Mesenchymal stem cell (in vitro differentiated cells and primary cell): Measurements from ENCODE around the gene TMEM181. TPM values are rescaled to one million over a fixed set of nuclear protein-coding genes. Genes with fewer than 3 reads are reported as not detected.

Experiments
- DNase-seq: peaks from one replicate; pipeline ENCODE4 v3.0.0-alpha.2; 2013
- H2AFZ ChIP-seq: one replicate; pipeline ENCODE4 v1.6.1; 2013; ENCODE audit warnings: low read depth, mild to moderate bottlenecking, control low read depth, inconsistent platforms, low read length, moderate library complexity
- H2AK5ac ChIP-seq: 2 replicates; pipeline ENCODE4 v1.6.1; 2013; ENCODE audit warnings: low read length, moderate library complexity, mild to moderate bottlenecking, inconsistent platforms; ENCODE audit not compliant: severe bottlenecking
- H2BK120ac ChIP-seq: one replicate; pipeline ENCODE4 v1.6.1; 2013; ENCODE audit warnings: low read depth, mild to moderate bottlenecking, inconsistent platforms, low read length, moderate library complexity
- H2BK12ac ChIP-seq, 2 experiments: one replicate each; pipeline ENCODE4 v1.6.1; 2013; ENCODE audit warnings: inconsistent platforms in 2 of 2, low read length in 2 of 2, mild to moderate bottlenecking in 2 of 2, moderate library complexity in 2 of 2, control low read depth in 1 of 2
- H2BK15ac ChIP-seq: one replicate; pipeline ENCODE4 v1.6.1; 2013; ENCODE audit warnings: mild to moderate bottlenecking, low read depth, inconsistent platforms; ENCODE audit not compliant: poor library complexity, severe bottlenecking
- H2BK5ac ChIP-seq: 2 replicates; pipeline ENCODE4 v1.6.1; 2013; ENCODE audit warnings: low read depth, mild to moderate bottlenecking, low read length, control low read depth, inconsistent platforms; ENCODE audit not compliant: poor library complexity, severe bottlenecking
- H3K14ac ChIP-seq, 2 experiments: one replicate each; pipeline ENCODE4 v1.6.1; 2013; ENCODE audit warnings: inconsistent platforms in 2 of 2, low read length in 2 of 2, control low read depth in 1 of 2, mild to moderate bottlenecking in 1 of 2, moderate library complexity in 1 of 2
- H3K18ac ChIP-seq, 2 experiments: one replicate each; pipeline ENCODE4 v1.6.1; 2013; ENCODE audit warnings: inconsistent platforms in 2 of 2, low read length in 2 of 2, control low read depth in 1 of 2, low read depth in 1 of 2, mild to moderate bottlenecking in 1 of 2
- H3K23ac ChIP-seq, 2 experiments: one replicate each; pipeline ENCODE4 v1.6.1; 2013; ENCODE audit warnings: inconsistent platforms in 2 of 2, low read length in 2 of 2, mild to moderate bottlenecking in 2 of 2, moderate library complexity in 2 of 2, control low read depth in 1 of 2
- H3K27ac ChIP-seq: 2 replicates; pipeline ENCODE4 v1.5.1; 2013; ENCODE audit warnings: mild to moderate bottlenecking, moderate library complexity, low read length, control low read depth, inconsistent platforms; ENCODE audit not compliant: poor library complexity, severe bottlenecking
- H3K27me3 ChIP-seq, 2 experiments: 2 replicates each; pipeline versions ENCODE4 v1.6.1 to v1.7.0; 2013; ENCODE audit warnings: low read length in 2 of 2, mild to moderate bottlenecking in 2 of 2, moderate library complexity in 2 of 2, control low read depth in 1 of 2, inconsistent platforms in 1 of 2; ENCODE audit not compliant: control insufficient read depth in 1 of 2, insufficient read depth in 1 of 2
- H3K36me3 ChIP-seq, 2 experiments: 2 replicates each; pipeline versions ENCODE4 v1.6.1 to v1.7.0; 2013; ENCODE audit warnings: low read length in 2 of 2, control low read depth in 1 of 2, inconsistent platforms in 1 of 2, low read depth in 1 of 2, mild to moderate bottlenecking in 1 of 2; ENCODE audit not compliant: insufficient read depth in 2 of 2, control insufficient read depth in 1 of 2
- H3K4ac ChIP-seq, 2 experiments: one replicate each; pipeline ENCODE4 v1.6.1; 2013; ENCODE audit warnings: inconsistent platforms in 2 of 2, low read length in 2 of 2, mild to moderate bottlenecking in 2 of 2, moderate library complexity in 2 of 2, control low read depth in 1 of 2, low read depth in 1 of 2
- H3K4me1 ChIP-seq: 2 replicates; pipeline ENCODE4 v1.6.1; 2013; ENCODE audit warnings: low read depth, low read length, control low read depth; ENCODE audit not compliant: control insufficient read depth, insufficient read depth
- H3K4me2 ChIP-seq: 2 replicates; pipeline ENCODE4 v1.6.1; 2013; ENCODE audit warnings: low read length, mild to moderate bottlenecking, inconsistent platforms; ENCODE audit not compliant: poor library complexity, severe bottlenecking
- H3K4me3 ChIP-seq, 2 experiments: 2 replicates each; pipeline versions ENCODE4 v1.5.1 to v1.7.0; 2013; ENCODE audit warnings: low read length in 2 of 2, mild to moderate bottlenecking in 2 of 2, control low read depth in 1 of 2, low read depth in 1 of 2; ENCODE audit not compliant: insufficient read depth in 1 of 2
- H3K79me1 ChIP-seq: replicated peaks from 2 replicates; pipeline ENCODE4 v1.6.1; 2013; ENCODE audit warnings: mild to moderate bottlenecking, control low read depth, low read length, inconsistent platforms; ENCODE audit not compliant: poor library complexity, severe bottlenecking
- H3K9ac ChIP-seq: 2 replicates; pipeline ENCODE4 v1.7.0; 2013; ENCODE audit warnings: mild to moderate bottlenecking, low read length, moderate library complexity
- H3K9me3 ChIP-seq: 2 replicates; pipeline ENCODE4 v1.7.0; 2013; ENCODE audit warnings: mild to moderate bottlenecking, low read length; ENCODE audit not compliant: control insufficient read depth
- H4K8ac ChIP-seq: one replicate; pipeline ENCODE4 v1.6.1; 2013; ENCODE audit warnings: inconsistent platforms, mild to moderate bottlenecking, low read length, moderate library complexity
- H4K91ac ChIP-seq: one replicate; pipeline ENCODE4 v1.6.1; 2013; ENCODE audit warnings: mild to moderate bottlenecking, low read length, inconsistent platforms
- WGBS: methylation state at CpG from one replicate; pipeline ENCODE4 v1.1.7; 2013; ENCODE audit warnings: mixed read lengths; 5-methylcytosine and 5-hydroxymethylcytosine counted together
- polyA plus RNA-seq, 2 experiments: library from polyadenylated mRNA; stranded (reverse); fragments of 200-250 nt; gene quantifications; one replicate each; pipeline ENCODE4 v1.2.3, GENCODE V29; 2013

The TMEM181 gene
- 30.8 TPM for polyA plus RNA-seq (2013, experiment 1 of 2)
- polyA plus RNA-seq (2013, experiment 2 of 2), result 31.9 TPM

GRCh38 chr6:158559895-158560835 lies at the start of gene TMEM181:
Gene TMEM181, plus strand, starts transcription at chr6:158560091. Its CDS starts 134 bp downstream, at chr6:158560225.
- Histone ChIP-seq H2AFZ (peak within 1 kb of the TSS; percentile 21), H2BK12ac (peak within 1 kb of the TSS in 1 of 2 experiments; percentile 24), H3K9me3 (no peaks in the 10 kb centered on the region), H2AK5ac (no peak within 1 kb of the TSS), H3K4me1 (peaks cover 21% of the 10 kb centered on the region), H3K18ac (peak within 1 kb of the TSS; percentile 91 to 93), H4K91ac (peak within 1 kb of the TSS; percentile 91), H3K27me3 (no peaks in the 10 kb centered on the region), H3K4me3 (peak within 1 kb of the TSS; percentile 84 to 93), H3K79me1 (peaks cover 19% of the 10 kb centered on the region), H3K27ac (peak within 1 kb of the TSS; percentile 44), H3K4me2 (peak within 1 kb of the TSS; percentile 97), H2BK15ac (peak within 1 kb of the TSS; percentile 36), H2BK5ac (no peak within 1 kb of the TSS), H3K14ac (peak within 1 kb of the TSS in 1 of 2 experiments; percentile 95), H2BK120ac (peak within 1 kb of the TSS; percentile 91), H3K23ac (peak within 1 kb of the TSS in 1 of 2 experiments; percentile 94), H3K36me3 (peaks cover 0 to 3% of the 10 kb centered on the region in 2 experiments), H4K8ac (peak within 1 kb of the TSS; percentile 83), H3K9ac (peak within 1 kb of the TSS; percentile 91), H3K4ac (peak within 1 kb of the TSS; percentile 66 to 99)
- DNase-seq, result peak; percentile 85
- under 1% methylated on average over 83 of the region's 120 CpGs for WGBS

- no peaks in the 10 kb centered on the region for H3K79me1 ChIP-seq
- H3K14ac ChIP-seq, result no peak overlapping the region
- H3K9me3 ChIP-seq, result no peaks in the 10 kb centered on the region
- H3K23ac ChIP-seq, result no peak overlapping the region
- no peak for DNase-seq
- no peak overlapping the region for H3K4ac ChIP-seq
- H4K91ac ChIP-seq, result no peak overlapping the region
- H2AK5ac ChIP-seq, result no peak overlapping the region
- 95% methylated on average over 4 of the region's 4 CpGs for WGBS
- no peak overlapping the region for H2BK15ac ChIP-seq
- H3K9ac ChIP-seq, result no peak overlapping the region
- H3K18ac ChIP-seq, result no peak overlapping the region
- no peak overlapping the region for H3K4me2 ChIP-seq
- H3K27me3 ChIP-seq, result peaks cover 0 to 22% of the 10 kb centered on the region in 2 experiments
- H2AFZ ChIP-seq, result no peak overlapping the region
- H3K36me3 ChIP-seq, result peaks cover 3 to 17% of the 10 kb centered on the region in 2 experiments
- no peak overlapping the region for H3K4me3 ChIP-seq
- H3K4me1 ChIP-seq, result peaks cover 5% of the 10 kb centered on the region
- no peak overlapping the region for H2BK12ac ChIP-seq
- no peak overlapping the region for H3K27ac ChIP-seq
- no peak overlapping the region for H4K8ac ChIP-seq
- no peak overlapping the region for H2BK5ac ChIP-seq
- H2BK120ac ChIP-seq, result no peak overlapping the region
These were observed 47.1 kb upstream of the TMEM181 start for GRCh38 chr6:158512809-158513208.

- H3K4me1 ChIP-seq, result peaks cover 5% of the 10 kb centered on the region
- no peak overlapping the region for H2BK5ac ChIP-seq
- no peak overlapping the region for H4K91ac ChIP-seq
- H3K23ac ChIP-seq, result no peak overlapping the region
- H3K27ac ChIP-seq, result no peak overlapping the region
- no peak overlapping the region for H2BK120ac ChIP-seq
- no peaks in the 10 kb centered on the region for H3K9me3 ChIP-seq
- no peak overlapping the region for H3K14ac ChIP-seq
- no peak overlapping the region for H2AFZ ChIP-seq
- 94% methylated on average over 4 of the region's 4 CpGs for WGBS
- no peak overlapping the region for H2BK12ac ChIP-seq
- no peak overlapping the region for H4K8ac ChIP-seq
- no peak overlapping the region for H3K4ac ChIP-seq
- H2BK15ac ChIP-seq, result no peak overlapping the region
- no peak for DNase-seq
- peaks cover 0 to 17% of the 10 kb centered on the region in 2 experiments for H3K36me3 ChIP-seq
- no peak overlapping the region for H3K9ac ChIP-seq
- no peak overlapping the region for H3K18ac ChIP-seq
- H3K4me2 ChIP-seq, result no peak overlapping the region
- peaks cover 0 to 22% of the 10 kb centered on the region in 2 experiments for H3K27me3 ChIP-seq
- H3K79me1 ChIP-seq, result no peaks in the 10 kb centered on the region
- no peak overlapping the region for H2AK5ac ChIP-seq
- H3K4me3 ChIP-seq, result no peak overlapping the region
These were observed 45.7 kb upstream of the TMEM181 start for GRCh38 chr6:158514176-158514575.

- WGBS, result 91% methylated on average over 8 of the region's 8 CpGs
- Histone ChIP-seq H3K79me1 (no peaks in the 10 kb centered on the region), H3K9ac (no peak overlapping the region), H4K91ac (no peak overlapping the region), H3K27ac (no peak overlapping the region), H2BK5ac (no peak overlapping the region), H3K4me2 (no peak overlapping the region), H3K36me3 (peaks cover 0 to 14% of the 10 kb centered on the region in 2 experiments), H2AFZ (no peak overlapping the region), H3K4ac (no peak overlapping the region), H2BK15ac (no peak overlapping the region), H3K4me1 (peaks cover 5% of the 10 kb centered on the region), H2BK120ac (no peak overlapping the region), H3K9me3 (no peaks in the 10 kb centered on the region), H2BK12ac (no peak overlapping the region), H3K18ac (no peak overlapping the region), H2AK5ac (no peak overlapping the region), H4K8ac (no peak overlapping the region), H3K14ac (no peak overlapping the region), H3K23ac (no peak overlapping the region), H3K4me3 (no peak overlapping the region), H3K27me3 (peaks cover 0 to 22% of the 10 kb centered on the region in 2 experiments)
- no peak for DNase-seq
These were observed 44.9 kb upstream of the TMEM181 start for GRCh38 chr6:158514991-158515390.
